Left renal cortex interstitium (tissue), 4 donors: Measurements from ENCODE around the gene CDK18. TPM values are rescaled to one million over a fixed set of nuclear protein-coding genes. Genes with fewer than 3 reads are reported as not detected.

Experiments used
- DNase-seq, 4 donors: peaks; one replicate each; pipeline ENCODE4 v3.0.0-alpha.2; 2013; ENCODE audit warnings: low read depth in 4 of 4, low spot score in 2 of 4, missing footprints in 1 of 4
- polyA plus RNA-seq, 4 donors: library from polyadenylated mRNA; unstranded; fragments of 120-200 nt; gene quantifications; one replicate each; pipeline ENCODE4 v1.2.1, GENCODE V29; 2013; ENCODE audit not compliant: insufficient read length in 4 of 4

CDK18 gene
- polyA plus RNA-seq, 4 donors, result 18.9 to 39.5 (median 29.7) TPM

DNA sequence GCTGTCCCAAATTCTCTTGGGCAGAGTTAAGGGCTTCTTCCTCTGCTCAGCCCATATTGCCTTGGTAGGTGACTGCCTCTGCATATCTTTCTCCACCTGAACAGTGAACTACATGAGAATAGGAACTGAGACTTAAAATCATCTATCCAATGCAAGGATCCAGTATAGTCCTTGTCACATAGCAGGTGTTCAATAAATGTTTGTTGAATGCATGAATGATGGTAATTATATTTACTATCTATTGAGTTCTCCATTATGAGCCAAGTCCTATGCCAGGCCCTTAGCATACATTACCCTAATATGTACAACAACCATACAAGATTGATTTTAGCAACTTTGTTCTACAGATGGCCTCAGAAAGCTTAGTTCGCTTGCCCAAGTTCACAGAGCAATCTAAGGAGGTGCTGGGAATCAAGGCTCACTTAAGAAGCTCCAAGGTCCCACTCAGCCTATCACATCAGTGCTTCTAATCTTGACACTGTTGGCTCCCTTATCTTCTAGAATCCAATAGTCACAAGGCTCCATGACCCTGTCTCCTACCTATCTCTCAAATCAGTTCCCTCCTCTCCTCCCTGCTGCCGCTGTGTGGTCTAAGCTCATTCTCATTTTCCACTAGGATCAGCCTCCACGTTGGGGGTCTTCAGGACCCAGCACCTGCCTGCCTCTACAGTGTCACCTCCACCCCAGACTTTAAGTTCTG is 2.2 kb upstream of the CDK18 start:
- DNase-seq, result no peak

GRCh38 chr1:205502992-205503391 is 1.5 kb upstream of the CDK18 start:
- no peak for DNase-seq

DNA sequence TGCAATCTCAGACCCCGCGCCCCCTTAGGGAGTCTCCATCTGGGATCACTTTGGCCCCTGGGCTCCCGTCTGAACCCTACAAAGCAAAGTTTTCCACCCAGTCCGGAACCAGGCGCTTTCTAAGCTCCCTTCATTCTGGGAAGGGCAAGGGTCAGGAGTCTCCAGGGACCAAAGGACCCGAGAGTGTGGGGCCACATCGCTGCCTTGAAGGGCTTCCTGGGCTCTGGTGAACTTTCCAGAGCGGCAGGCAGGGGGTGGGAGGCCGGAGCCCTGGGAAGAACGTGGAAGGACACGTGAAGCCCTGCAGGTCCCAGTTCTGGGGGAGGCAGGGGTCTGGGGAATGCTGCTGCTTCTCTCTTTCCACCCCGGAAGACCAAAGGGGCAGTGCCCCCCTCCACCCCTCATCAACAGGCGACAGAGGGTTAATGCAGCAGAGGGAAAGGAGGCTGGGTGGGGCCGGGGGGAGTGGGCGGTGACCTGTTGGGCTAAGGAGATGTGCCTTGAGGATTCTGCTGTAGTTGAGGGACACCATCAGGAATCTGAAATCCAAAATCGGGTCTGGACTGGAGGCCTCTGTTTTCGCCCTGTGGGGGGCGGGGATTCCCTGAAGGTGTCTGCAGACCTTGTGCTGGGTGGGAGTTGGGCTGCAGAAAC is 734 bp downstream of the CDK18 start:
- DNase-seq, result no peak

GRCh38 chr1:205505791-205506190 is 1.3 kb downstream of the CDK18 start:
- DNase-seq, result no peak

GRCh38 chr1:205506409-205507200 is 2.1 kb downstream of the CDK18 start:
- DNase-seq, result no peak

DNA sequence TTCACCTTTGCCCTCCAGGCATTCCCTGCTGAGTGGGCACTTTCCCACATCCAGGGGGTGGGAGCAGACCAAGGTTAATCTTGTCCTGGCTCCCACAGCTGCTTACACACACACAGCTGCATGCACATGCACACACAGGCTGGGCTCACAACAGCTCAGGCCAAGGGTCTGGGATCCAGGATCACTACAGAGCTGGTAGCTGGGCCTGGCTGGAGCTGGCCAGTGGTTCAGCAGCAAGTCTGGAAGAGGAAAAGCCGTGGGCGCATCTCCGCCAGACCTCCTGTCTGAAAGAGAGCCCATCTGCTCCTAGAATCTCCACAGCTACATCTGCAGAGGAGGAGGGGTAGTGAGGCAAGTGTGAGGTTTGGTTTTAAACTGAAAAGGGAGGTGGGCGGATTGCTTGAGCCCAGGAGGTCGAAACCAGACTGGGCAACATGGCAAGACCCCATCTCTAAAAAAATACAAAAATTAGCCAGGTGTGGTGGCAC is 3.8 kb downstream of the CDK18 start:
- no peak for DNase-seq

DNA sequence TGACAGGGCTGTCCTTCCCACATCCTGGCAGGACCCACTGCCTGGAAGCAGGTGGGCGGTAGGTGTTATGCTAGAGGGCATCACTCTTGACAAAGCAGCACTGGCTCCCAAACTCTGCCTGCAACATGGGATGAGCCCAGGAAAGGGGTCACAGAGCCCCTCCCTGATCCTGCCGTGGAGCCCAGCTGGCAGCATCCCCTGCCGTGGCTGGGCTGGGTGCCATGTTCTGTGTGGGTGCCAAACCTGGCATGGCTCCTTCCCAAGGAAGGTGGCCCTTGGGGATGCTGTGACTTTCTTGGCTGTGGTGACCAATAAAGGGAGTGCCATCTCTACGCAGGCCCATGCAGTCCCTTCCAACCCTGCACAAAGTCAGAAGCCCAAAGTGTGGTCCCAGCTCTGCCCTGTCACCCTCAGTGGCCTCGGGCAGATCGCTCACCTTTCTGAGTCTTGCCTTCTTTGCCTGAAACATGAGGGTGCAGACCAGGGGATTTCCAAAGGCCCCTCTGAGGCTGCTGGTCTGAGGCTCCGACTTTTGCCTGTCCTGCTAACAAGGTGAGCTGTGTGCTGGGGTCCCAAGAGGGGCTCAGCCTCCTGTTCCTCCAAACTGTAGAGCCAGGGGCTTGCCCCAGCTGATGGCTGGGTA is 6.0 kb downstream of the CDK18 start:
- DNase-seq, result no peak

DNA sequence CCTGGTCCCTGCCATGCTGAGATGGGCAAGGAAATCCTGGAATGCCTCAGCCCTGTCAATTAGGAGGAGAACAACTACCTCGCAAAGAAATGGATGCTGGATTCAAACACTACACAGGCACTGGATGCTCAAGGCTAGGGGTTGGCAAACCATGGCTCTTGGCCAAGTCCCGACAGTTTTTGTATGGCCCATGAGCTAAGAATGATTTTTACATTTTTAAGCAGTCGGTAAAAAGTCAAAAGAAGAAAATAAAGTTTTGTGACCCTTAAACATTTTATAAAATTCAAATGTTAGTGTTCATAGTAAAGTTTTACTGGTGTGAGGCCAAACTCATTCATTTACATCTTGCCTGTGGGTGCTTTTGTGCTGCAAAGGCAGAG is 6.5 kb downstream of the CDK18 start:
- DNase-seq, result no peak

DNA sequence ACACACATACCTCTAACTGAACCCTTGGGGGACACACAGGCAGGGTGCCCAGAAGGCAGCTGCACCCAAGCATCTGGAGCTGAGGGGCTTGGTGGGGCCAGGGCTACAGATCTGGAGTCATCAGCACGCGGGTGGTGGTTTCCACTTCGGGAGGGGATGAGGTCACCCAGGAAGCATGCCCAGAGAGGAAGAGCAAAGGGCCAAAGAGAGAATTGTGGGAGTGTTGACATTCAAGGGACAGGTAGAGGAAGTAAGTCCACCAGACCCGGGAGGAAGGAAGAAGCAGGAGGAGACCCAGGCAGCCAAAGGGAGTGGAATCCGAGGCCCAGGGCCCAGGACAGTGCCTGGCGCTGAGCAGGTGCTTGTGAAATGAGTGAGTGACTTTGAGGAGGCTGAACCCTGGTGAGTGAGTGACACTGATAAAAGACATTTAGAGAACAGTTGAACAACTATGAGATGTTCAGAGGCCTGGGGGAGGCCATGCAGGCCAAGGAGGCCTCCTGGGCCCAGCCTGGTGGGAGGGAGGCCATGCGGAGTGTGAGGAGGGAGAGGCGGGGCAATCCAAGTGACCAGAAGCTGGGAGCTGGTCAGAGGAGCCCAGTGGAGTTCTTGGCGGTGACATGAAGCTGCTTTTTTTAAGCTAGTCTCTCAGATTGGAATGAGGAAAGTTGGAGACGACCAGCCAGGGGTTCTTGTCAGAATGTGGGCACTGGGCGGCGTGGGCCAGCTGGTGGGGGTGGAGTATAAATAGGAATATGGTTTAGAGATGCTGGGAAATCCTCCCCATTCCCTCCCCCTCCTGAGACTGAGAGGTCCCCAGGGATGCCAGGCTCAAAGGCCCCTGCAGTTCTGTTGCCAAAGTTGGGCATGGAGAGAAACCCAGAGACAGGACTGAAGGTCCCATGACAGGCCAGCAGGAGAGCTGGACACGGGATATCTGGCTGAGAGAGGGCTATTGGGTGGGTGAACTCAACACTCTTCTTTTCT is 7.9 kb downstream of the CDK18 start:
- DNase-seq, result no peak

- DNase-seq, result no peak
These were observed 9.3 kb downstream of the CDK18 start for GRCh38 chr1:205513774-205514173.

DNA sequence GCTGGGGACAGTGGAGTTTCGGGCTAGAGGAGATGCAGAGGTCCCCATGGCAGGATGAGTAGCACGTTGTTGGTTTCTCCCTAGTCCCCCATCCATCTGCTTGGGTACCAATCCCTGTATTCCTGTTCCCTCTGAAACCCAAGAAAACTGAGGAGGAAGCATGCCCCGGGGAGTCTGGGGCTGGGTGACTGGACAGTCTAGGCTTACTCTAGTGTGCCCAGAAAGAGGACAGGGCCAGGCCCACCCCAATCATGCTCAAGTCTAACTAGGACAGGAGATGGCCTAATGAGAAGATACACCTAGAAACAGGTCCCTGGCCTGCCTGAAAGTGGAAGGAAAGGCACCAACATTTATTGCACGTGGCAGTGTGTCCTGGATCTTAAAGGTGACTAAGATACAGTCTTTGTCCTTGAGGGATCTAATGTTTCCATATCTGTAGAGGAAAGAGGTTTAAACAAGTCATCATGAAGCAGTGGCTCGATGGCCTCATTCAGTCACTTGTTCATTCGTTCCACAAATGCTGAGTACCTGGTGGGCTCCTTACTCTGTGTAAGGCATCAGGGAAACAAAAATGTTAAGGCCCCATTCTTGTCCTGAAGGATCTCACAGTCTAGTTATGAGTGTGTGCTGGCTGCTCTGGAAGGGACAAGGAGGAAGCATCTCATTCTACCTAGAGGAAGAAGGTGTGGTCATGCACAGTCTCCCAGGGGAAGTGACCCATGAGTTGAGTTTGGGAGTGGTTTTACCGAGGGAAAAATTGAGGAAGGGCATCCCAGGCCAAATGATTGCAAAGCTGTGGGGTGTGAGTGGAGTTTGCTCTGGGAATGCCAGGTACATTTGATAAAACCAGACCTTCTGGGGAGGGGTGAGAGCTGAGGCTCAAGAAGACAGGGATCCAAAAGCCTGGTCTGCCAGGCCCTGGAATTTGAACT is 10.0 kb downstream of the CDK18 start:
- DNase-seq, result no peak

- no peak for DNase-seq
These were observed 11.3 kb downstream of the CDK18 start for GRCh38 chr1:205515781-205516253.

DNA sequence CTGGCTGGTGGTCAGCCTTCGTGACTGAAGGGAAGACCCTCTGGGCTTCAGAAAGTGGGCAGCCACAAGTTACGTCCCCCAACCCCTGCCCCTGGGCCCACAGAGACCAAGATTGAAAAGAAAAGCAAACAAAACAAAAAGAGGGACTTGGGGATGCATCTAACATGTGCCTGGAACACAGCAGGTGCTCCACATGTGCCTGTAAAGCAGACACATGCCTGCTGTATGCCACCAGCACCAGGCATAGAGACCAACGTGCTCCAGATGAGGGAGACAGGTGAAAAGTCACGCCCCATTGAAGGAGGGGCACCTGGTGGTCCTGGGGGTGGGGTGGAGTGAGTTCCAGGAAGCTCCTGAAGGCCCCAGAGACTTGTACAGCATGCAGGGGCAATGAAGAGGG is 11.9 kb downstream of the CDK18 start:
- no peak for DNase-seq

DNA sequence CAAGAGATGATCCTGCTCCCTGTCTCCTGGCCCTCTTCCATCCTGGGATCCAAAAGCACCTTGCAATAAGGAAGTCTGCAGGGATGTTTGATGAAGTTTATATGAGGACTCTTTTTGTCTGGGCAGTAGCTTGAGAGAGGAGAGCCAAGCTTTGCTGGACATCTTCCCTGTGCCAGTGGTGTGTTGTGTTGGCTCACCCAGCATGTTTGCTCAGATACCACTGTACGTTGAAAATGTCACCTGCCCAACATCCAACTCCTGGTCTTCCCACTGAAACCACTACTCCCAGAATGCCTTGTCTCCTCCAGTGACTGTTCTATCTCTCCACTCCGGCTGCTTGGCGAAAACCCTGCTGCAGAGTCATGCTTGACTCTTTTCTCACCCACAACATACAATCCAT is 12.8 kb downstream of the CDK18 start:
- DNase-seq, result no peak

DNA sequence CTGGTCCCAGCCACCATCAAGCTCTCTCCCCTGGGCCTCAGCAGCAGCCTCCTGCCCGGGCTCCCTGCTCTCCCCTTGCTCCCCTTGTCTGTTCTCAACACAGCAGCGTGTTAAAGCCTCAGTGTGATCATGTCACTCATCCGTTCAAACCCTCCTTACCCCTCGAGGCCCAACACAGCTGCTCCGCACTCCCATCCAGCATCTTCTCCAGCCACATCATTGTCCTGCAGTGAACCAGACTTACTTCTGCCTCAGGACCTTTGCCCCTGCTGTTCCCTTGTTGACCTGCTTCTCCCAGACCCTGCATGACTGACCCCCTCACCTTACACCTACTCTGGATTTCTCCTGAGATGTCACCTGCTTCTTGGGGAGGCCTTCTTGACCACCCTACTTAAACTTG is 13.3 kb downstream of the CDK18 start:
- no peak for DNase-seq

DNA sequence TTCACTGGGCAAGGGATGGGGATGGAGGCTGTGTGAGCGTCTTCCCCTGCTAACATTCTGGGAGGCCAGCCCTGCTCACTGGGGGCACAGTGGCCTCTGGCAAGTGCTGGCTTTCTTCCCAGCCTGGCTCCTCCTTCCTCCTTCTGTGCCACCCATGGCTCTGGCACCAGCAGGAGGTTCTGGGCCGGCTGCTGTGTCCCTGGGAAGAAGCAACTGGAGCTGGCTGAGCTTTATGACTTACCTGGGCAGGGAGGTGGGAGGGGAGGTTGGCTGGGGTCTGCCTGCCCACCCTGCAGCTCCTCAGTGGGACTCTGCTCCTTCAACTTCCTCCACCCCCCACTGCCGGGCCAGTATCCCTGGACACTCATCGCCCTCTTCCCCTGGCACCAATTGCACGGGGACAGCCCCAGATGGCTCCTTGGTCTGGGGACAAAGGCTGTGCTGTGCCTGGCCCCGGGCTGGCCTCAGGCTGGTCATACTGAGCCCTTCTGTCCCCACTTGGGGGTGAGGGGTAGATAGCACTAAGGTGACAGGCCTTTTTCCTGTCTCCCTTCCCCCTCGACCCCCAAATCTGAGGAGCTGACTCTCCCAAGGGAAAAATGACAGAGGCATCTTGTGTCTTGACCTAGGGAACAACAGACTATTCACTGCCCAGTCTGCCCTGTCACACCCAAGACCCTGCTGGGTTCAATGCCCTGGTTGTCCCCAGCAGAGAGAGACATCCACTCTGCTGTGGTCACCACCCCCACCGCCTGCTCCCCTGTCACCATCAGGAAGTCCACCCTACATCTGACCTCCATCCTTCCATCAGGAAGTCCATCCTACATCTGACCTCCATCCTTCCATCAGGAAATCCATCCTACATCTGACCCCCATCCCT is 14.4 kb downstream of the CDK18 start:
- DNase-seq, result no peak

GRCh38 chr1:205519541-205520131 is 15.2 kb downstream of the CDK18 start:
- peak; percentile 61 to 79 (median 76) for DNase-seq
